HepG2 (cell line): Measurements from ENCODE around the gene TMEM204. TPM values are rescaled to one million over a fixed set of nuclear protein-coding genes. Genes with fewer than 3 reads are reported as not detected.

Experiments used
- ATAC-seq: fragments of 200-7000 bp; cut with Tn5 transposase; 3 replicates; pipeline ENCODE4 v1.9.1; 2020; ENCODE audit warnings: mild to moderate bottlenecking, moderate library complexity
- BruUV-seq: library from RNA; stranded (reverse); fragments of 400-500 nt; replicated peaks from 2 replicates; lab custom pipeline; 2021; lab: Mats Ljungman, UMichigan
- CTCF ChIA-PET: fragments of 300-600 bp; formaldehyde crosslinking; extraction: SDS; loops from one replicate; lab custom pipeline; 2021; ENCODE audit warnings: low total read pairs, inconsistent platforms, low intra/inter-chr PET ratio; lab: Yijun Ruan, JAX
- POLR2A ChIA-PET: fragments of 350-600 bp; sonication (Branson Sonifier 250); formaldehyde crosslinking; loops from one replicate; lab custom pipeline; 2020; ENCODE audit warnings: antibody characterized with exemption, inconsistent platforms; lab: Yijun Ruan, JAX
- DNase-seq: peaks from one replicate; pipeline ENCODE4 v3.0.0-alpha.2; 2015; ENCODE audit warnings: low spot score
- FAIRE-seq: peaks from 3 replicates; lab custom pipeline; 2011; peaks lifted over from hg19 to GRCh38; lab: Jason Lieb, UNC
- H2AFZ ChIP-seq: one replicate; pipeline ENCODE4 v1.6.1; 2011; ENCODE audit warnings: low read length, inconsistent platforms
- H3K27ac ChIP-seq: fragments of 300-600 bp; 3 replicates; pipeline ENCODE4 v1.8.0; 2011; ENCODE audit warnings: mixed run types, mild to moderate bottlenecking, mixed read lengths, low read length, inconsistent platforms; ENCODE audit not compliant: insufficient read depth; ENCODE audit errors: extremely low read length
- H3K27me3 ChIP-seq, 2 experiments: fragments of 200-600 bp in 1 of 2; 2 replicates in 1 of 2; 3 replicates in 1 of 2; pipeline versions ENCODE4 v1.6.0 to v1.8.0; 2011; ENCODE audit warnings: low read length in 2 of 2, mild to moderate bottlenecking in 2 of 2, moderate library complexity in 2 of 2, inconsistent platforms in 1 of 2; ENCODE audit not compliant: insufficient read depth in 2 of 2, control insufficient read depth in 1 of 2
- H3K36me3 ChIP-seq, 2 experiments: fragments of 200-600 bp in 1 of 2; replicated peaks in 1 of 2; 2 replicates in 1 of 2; 3 replicates in 1 of 2; pipeline versions ENCODE4 v1.5.1 to v1.8.0; 2011; ENCODE audit warnings: low read length in 2 of 2, inconsistent platforms in 1 of 2; ENCODE audit not compliant: insufficient read depth in 2 of 2, control insufficient read depth in 1 of 2
- H3K4me1 ChIP-seq: 2 replicates; pipeline ENCODE4 v1.5.1; 2012; ENCODE audit warnings: low read length, inconsistent platforms; ENCODE audit not compliant: insufficient read depth
- H3K4me2 ChIP-seq: 2 replicates; pipeline ENCODE4 v1.6.0; 2011; ENCODE audit warnings: low read depth, low read length, inconsistent platforms
- H3K4me3 ChIP-seq, 3 experiments: fragments of 200-600 bp in 1 of 3; sonication (generic), shearing (Covaris generic) in 1 of 3; replicated peaks in 1 of 3; 2 replicates each; pipeline ENCODE4 v1.5.1; 2011 to 2016; ENCODE audit warnings: low read length in 3 of 3, inconsistent platforms in 2 of 3, low read depth in 2 of 3, mild to moderate bottlenecking in 2 of 3, control low read depth in 1 of 3, mixed read lengths in 1 of 3; ENCODE audit not compliant: insufficient read depth in 1 of 3
- H3K79me2 ChIP-seq: one replicate; pipeline ENCODE4 v1.6.1; 2011; ENCODE audit warnings: low read length, inconsistent platforms; ENCODE audit not compliant: insufficient read depth
- H3K9ac ChIP-seq: 2 replicates; pipeline ENCODE4 v1.6.0; 2011; ENCODE audit warnings: mild to moderate bottlenecking, low read depth, low read length, inconsistent platforms; ENCODE audit not compliant: insufficient read depth
- H3K9me3 ChIP-seq: 2 replicates; pipeline ENCODE4 v1.5.1; 2012; ENCODE audit warnings: mild to moderate bottlenecking, low read length
- H4K20me1 ChIP-seq: 2 replicates; pipeline ENCODE4 v1.6.0; 2011; ENCODE audit warnings: inconsistent platforms, mild to moderate bottlenecking, low read length, moderate library complexity; ENCODE audit not compliant: insufficient read depth
- AGO2 ChIP-seq: fragments of 200-400 bp; formaldehyde crosslinking; optimal IDR thresholded peaks from 2 replicates; pipeline ENCODE3; 2017; ENCODE audit warnings: mild to moderate bottlenecking, low read depth, low read length, moderate library complexity
- BORCS8-MEF2B ChIP-seq: sonication (generic); formaldehyde crosslinking; IDR thresholded peaks from 2 replicates; pipeline ENCODE4 v1.8.0; 2022; ENCODE audit warnings: mild to moderate bottlenecking, missing genetic modification reagents
- ETV5 ChIP-seq: IDR thresholded peaks from 2 replicates; pipeline ENCODE4 v1.6.1; 2018; ENCODE audit warnings: missing biosample characterization, missing genetic modification reagents, inconsistent platforms, borderline replicate concordance
- ETV6 ChIP-seq: sonication (generic); formaldehyde crosslinking; conservative IDR thresholded peaks from 2 replicates; pipeline ENCODE4 v1.4.0; 2020; ENCODE audit warnings: missing genetic modification reagents
- MAFF ChIP-seq: IDR thresholded peaks from 2 replicates; pipeline ENCODE4 v1.6.1; 2011; ENCODE audit warnings: low read depth, low read length, improper control_type of control experiment
- RBM22 ChIP-seq: fragments of 200-400 bp; formaldehyde crosslinking; optimal IDR thresholded peaks from 2 replicates; pipeline ENCODE3; 2017; ENCODE audit warnings: mild to moderate bottlenecking, low read length, moderate library complexity
- SAP130 ChIP-seq: IDR thresholded peaks from 2 replicates; pipeline ENCODE4 v1.6.1; 2016; ENCODE audit warnings: low read depth
- SMC3 ChIP-seq: IDR thresholded peaks from 2 replicates; pipeline ENCODE4 v1.6.1; 2011; ENCODE audit warnings: low read length, improper control_type of control experiment
- TSC22D2 ChIP-seq: sonication (generic); formaldehyde crosslinking; IDR thresholded peaks from 2 replicates; pipeline ENCODE4 v1.5.1; 2020; ENCODE audit warnings: missing genetic modification reagents, mild to moderate bottlenecking, borderline replicate concordance
- ZFP62 ChIP-seq: sonication (generic); formaldehyde crosslinking; IDR thresholded peaks from 2 replicates; pipeline ENCODE4 v1.4.0; 2020; ENCODE audit warnings: missing genetic modification reagents
- ZNF160 ChIP-seq: sonication (generic); formaldehyde crosslinking; IDR thresholded peaks from 2 replicates; pipeline ENCODE4 v1.8.0; 2022; ENCODE audit warnings: mild to moderate bottlenecking, inconsistent platforms, missing genetic modification reagents
- ZNF546 ChIP-seq: sonication (generic); formaldehyde crosslinking; conservative IDR thresholded peaks from 2 replicates; pipeline ENCODE4 v1.8.1; 2023; ENCODE audit warnings: mild to moderate bottlenecking, missing genetic modification reagents
- ZNF557 ChIP-seq: sonication (generic); formaldehyde crosslinking; IDR thresholded peaks from 2 replicates; pipeline ENCODE4 v1.4.0; 2020; ENCODE audit warnings: missing genetic modification reagents
- ZNF777 ChIP-seq: sonication (generic); formaldehyde crosslinking; IDR thresholded peaks from 2 replicates; pipeline ENCODE4 v1.4.0; 2020; ENCODE audit warnings: missing genetic modification reagents
- WGBS: methylation state at CpG from one replicate; pipeline ENCODE4 v1.1.6; 2017; ENCODE audit warnings: low lambda C conversion rate; 5-methylcytosine and 5-hydroxymethylcytosine counted together
- in situ Hi-C: cut with HindIII; loops from 2 replicates; pipeline ENCODE4 v1.10.0; 2017; ENCODE audit warnings: low pct_unique_long_range_greater_than_20kb; ENCODE audit not compliant: extremely low pct_ligation_motif_present
- intact Hi-C: fragments of 100-400 bp; cut with micrococcal nuclease; formaldehyde crosslinking; loops from one replicate; pipeline ENCODE4 v1.10.0; 2022; ENCODE audit not compliant: unreplicated experiment
- polyA plus RNA-seq, 8 experiments: library from polyadenylated mRNA; depleted of rRNA in 3 of 8; stranded (reverse) in 7 of 8; unstranded in 1 of 8; fragments of >200 nt; fragmentation: Illumina TruSeq in 4 of 8; extraction: Trizol in 4 of 8; gene quantifications; 2 replicates each; pipeline versions ENCODE4 v1.2.1 to v1.2.3, GENCODE V29; 2011 to 2016; ENCODE audit warnings: low read depth in 4 of 8, missing spikeins in 1 of 8, mixed read lengths in 1 of 8; ENCODE audit not compliant: insufficient read depth in 1 of 8
- total RNA-seq, 5 experiments: library from RNA; depleted of rRNA; stranded (reverse); fragments of >200 nt; fragmentation: Illumina TruSeq; extraction: Trizol; gene quantifications; 2 replicates each; pipeline ENCODE4 v1.2.3, GENCODE V29; 2016; ENCODE audit warnings: low read depth in 1 of 5
- TF ChIP-seq, protein P1 (sequence below): sonication (generic); formaldehyde crosslinking; IDR thresholded peaks from 2 replicates; pipeline ENCODE4 v1.9.0; 2021; ENCODE audit warnings: mild to moderate bottlenecking, missing genetic modification reagents
- TF ChIP-seq, protein P2 (sequence below): sonication (generic); formaldehyde crosslinking; IDR thresholded peaks from 2 replicates; pipeline ENCODE4 v1.4.0; 2020; ENCODE audit warnings: mild to moderate bottlenecking, missing genetic modification reagents

Gene TMEM204
- total and polyA plus RNA-seq, 2 of the 13 experiments (the other 11 are each of a cell fraction or from before 2014, with no cell fraction given), result not detected

DNA sequence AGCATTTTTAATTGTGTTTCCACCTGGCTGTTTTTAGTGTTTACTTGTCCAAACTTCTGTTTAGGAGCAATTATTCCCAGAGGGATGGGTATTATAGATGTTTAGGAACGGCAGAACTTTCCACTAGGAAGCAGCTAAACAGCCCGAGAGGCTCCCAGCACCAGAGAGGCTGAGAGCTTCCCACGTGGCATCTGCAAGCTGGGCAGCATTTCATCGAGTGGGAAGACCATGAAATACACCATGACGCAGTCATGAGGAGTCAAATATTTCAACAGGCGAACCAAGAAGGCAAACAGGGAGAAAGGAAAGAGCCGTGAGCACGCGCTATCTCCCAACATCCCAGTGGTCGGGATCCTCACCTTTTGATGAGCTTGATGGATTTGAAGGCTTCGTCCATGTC lies 24.1 kb downstream of the TMEM204 start (continued):
- TF ChIP-seq, protein P1, sequence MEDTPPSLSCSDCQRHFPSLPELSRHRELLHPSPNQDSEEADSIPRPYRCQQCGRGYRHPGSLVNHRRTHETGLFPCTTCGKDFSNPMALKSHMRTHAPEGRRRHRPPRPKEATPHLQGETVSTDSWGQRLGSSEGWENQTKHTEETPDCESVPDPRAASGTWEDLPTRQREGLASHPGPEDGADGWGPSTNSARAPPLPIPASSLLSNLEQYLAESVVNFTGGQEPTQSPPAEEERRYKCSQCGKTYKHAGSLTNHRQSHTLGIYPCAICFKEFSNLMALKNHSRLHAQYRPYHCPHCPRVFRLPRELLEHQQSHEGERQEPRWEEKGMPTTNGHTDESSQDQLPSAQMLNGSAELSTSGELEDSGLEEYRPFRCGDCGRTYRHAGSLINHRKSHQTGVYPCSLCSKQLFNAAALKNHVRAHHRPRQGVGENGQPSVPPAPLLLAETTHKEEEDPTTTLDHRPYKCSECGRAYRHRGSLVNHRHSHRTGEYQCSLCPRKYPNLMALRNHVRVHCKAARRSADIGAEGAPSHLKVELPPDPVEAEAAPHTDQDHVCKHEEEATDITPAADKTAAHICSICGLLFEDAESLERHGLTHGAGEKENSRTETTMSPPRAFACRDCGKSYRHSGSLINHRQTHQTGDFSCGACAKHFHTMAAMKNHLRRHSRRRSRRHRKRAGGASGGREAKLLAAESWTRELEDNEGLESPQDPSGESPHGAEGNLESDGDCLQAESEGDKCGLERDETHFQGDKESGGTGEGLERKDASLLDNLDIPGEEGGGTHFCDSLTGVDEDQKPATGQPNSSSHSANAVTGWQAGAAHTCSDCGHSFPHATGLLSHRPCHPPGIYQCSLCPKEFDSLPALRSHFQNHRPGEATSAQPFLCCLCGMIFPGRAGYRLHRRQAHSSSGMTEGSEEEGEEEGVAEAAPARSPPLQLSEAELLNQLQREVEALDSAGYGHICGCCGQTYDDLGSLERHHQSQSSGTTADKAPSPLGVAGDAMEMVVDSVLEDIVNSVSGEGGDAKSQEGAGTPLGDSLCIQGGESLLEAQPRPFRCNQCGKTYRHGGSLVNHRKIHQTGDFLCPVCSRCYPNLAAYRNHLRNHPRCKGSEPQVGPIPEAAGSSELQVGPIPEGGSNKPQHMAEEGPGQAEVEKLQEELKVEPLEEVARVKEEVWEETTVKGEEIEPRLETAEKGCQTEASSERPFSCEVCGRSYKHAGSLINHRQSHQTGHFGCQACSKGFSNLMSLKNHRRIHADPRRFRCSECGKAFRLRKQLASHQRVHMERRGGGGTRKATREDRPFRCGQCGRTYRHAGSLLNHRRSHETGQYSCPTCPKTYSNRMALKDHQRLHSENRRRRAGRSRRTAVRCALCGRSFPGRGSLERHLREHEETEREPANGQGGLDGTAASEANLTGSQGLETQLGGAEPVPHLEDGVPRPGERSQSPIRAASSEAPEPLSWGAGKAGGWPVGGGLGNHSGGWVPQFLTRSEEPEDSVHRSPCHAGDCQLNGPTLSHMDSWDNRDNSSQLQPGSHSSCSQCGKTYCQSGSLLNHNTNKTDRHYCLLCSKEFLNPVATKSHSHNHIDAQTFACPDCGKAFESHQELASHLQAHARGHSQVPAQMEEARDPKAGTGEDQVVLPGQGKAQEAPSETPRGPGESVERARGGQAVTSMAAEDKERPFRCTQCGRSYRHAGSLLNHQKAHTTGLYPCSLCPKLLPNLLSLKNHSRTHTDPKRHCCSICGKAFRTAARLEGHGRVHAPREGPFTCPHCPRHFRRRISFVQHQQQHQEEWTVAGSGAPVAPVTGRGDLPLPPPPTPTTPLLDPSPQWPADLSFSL (CRISPR knock-in tag), result no peak
- no peak for TF ChIP-seq ETV6
- TF ChIP-seq RBM22, result no peak
- TF ChIP-seq, protein P2, sequence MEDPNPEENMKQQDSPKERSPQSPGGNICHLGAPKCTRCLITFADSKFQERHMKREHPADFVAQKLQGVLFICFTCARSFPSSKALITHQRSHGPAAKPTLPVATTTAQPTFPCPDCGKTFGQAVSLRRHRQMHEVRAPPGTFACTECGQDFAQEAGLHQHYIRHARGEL, result no peak
- TF ChIP-seq TSC22D2 (CRISPR knock-in tag), result no peak

DNA sequence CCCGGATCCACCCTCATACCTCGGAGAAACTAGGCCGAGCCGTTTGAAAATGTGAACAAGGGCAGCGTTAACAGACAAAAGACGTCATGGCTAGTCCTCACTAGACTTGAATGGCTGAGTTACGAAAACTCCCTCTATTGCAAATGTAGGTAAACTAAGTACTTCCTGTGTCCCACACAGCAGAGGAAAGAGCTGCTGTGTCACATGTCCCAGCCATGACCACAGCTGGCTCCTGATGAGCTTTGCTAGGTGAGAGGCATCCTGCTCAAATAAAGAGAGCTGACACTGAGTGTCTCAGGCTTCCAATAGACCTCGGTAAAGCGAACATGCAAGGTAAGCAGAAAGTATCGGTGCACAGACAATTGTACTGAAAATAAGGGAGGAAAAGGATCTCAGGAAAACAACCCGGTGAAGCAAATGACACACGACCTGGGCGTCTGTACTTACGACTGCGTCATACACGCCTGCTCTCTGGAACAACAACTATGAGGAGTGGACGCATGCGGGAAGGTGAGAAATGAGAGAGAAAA lies 26.0 kb downstream of the TMEM204 start:
- no peak for FAIRE-seq
- no peak for DNase-seq
- intact Hi-C loops, result no loop called here
- TF ChIP-seq SAP130 (CRISPR knock-in tag) (peak; percentile 31; the same call in 1 of the 2 replicates), BORCS8-MEF2B (no peak), ZNF546 (CRISPR knock-in tag) (no peak), ZFP62 (CRISPR knock-in tag) (no peak), ETV5 (CRISPR knock-in tag) (peak; percentile 25; the same call in 1 of the 2 replicates), AGO2 (no peak), ZNF160 (CRISPR knock-in tag) (no peak), ZNF557 (CRISPR knock-in tag) (no peak), MAFF (peak; percentile 75), SMC3 (no peak), ZNF777 (CRISPR knock-in tag) (no peak)

More for the DNA sequence above, 26.0 kb downstream of the TMEM204 start:
- Histone ChIP-seq H3K36me3 (peaks cover 5 to 37% of the 10 kb centered on the region in 2 experiments; a peak in 4 of 5 replicates), H3K79me2 (no peaks in the 10 kb centered on the region), H3K4me3 (no peak overlapping the region), H3K9ac (no peak overlapping the region), H4K20me1 (no peaks in the 10 kb centered on the region), H3K27me3 (no peaks in the 10 kb centered on the region), H2AFZ (no peak overlapping the region), H3K27ac (no peak overlapping the region), H3K4me2 (no peak overlapping the region), H3K4me1 (no peaks in the 10 kb centered on the region), H3K9me3 (no peaks in the 10 kb centered on the region)
- CTCF ChIA-PET, result no interaction called here
- POLR2A ChIA-PET, result no interaction called here
- no peak for ATAC-seq
- BruUV-seq, result no TSS peak
- in situ Hi-C loops, result no loop called here
- 91% methylated on average over 18 of the region's 18 CpGs for WGBS
